HG03196 (cell line): ENCODE measurements around the gene SLC18A2.

Source experiments
- ATAC-seq: cut with Tn5 transposase; IDR thresholded peaks from one replicate; pipeline ENCODE4 v1.9.1; 2021; ENCODE audit not compliant: unreplicated experiment

Gene SLC18A2

DNA sequence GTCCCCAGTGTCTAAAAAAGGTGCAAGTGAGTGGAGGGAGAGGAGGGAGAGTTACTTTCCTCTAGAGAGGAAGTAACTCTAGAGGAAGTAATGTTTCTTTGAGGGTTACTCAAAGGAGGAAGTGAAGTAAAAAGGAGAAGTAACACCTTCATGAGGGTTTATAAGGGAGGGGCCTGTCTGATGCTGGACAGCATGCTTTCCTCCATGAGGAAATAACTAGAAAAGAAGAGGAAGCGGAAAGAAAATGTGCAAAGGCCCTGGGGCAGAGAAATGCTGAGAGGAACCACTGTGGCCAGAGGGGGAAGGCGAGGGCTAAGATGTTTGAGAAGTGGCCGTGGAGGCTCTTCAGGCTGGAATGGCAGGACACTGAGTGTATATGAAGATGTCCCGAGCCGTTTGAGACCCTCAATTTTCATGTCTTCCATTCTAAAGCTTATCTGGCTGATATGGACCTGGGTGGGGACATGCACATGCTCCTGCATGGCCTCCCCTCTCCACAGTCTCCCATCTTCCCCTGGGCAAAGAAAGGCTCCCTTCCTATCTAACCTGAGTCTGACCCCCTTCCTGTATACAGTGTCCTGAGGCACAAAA lies 3.4 kb upstream of the SLC18A2 start:
- no peak for ATAC-seq

DNA sequence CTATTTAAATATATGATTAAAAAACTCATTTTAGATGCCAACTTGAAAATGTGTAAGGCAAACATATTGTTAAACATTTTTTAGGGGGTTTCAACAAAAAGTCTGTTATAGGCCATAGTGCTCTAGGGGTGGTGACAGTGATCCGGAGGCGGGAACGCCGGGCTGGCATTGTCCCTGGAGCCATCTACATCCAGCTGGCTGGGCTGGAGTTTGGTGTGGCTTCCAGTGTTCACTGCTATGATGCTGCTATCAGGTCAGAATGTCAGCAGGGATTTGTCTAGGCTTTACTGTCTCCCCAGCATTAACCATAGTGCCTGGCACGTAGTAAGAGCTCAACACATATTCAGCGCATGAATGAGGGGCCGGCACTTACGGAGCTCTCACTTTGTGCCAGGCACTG lies 1.9 kb upstream of the SLC18A2 start:
- ATAC-seq: no peak

DNA sequence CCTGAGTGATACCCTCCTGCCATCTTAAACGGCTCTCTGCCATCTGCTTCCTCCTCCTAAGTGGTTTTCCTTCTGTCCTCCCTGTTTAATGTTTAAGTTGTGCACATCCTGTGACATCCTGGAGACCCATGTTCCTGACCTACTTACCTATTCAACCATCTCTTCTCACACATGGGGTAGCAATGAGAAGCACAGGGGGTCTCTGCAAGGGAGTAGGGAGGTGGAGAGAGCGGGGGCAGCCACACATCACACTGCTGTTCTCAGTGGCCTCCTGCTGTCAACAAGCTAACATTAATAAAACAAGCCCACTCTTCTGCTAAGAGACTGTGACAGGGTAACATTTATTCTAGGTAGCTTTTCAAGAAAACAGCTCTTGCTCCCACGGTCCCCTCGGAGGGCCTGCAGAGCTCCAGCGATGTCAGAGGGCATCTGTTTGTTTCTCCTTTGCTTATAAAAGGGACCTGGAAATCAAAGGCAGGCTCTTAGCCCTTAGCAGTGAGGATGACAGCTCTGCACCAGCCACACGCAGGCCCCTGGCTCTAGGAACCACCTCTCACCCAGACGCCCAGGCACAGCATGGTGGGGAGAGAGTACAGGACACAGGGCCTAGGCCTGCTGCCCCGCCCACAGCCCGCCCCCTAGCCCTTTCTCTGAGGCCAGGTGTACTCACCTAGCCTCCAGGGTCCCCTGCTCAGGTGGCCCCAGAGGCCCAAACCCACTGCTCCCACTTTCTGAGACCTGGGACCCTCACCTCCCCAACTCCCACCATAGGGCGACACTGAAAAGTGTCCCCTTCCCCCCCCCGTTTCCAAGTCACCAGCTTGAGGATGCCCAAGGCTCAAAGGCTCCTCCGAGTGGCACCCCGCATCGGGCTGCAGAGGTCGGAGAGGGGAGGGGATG lies 943 bp upstream of the SLC18A2 start:
- no peak for ATAC-seq

DNA sequence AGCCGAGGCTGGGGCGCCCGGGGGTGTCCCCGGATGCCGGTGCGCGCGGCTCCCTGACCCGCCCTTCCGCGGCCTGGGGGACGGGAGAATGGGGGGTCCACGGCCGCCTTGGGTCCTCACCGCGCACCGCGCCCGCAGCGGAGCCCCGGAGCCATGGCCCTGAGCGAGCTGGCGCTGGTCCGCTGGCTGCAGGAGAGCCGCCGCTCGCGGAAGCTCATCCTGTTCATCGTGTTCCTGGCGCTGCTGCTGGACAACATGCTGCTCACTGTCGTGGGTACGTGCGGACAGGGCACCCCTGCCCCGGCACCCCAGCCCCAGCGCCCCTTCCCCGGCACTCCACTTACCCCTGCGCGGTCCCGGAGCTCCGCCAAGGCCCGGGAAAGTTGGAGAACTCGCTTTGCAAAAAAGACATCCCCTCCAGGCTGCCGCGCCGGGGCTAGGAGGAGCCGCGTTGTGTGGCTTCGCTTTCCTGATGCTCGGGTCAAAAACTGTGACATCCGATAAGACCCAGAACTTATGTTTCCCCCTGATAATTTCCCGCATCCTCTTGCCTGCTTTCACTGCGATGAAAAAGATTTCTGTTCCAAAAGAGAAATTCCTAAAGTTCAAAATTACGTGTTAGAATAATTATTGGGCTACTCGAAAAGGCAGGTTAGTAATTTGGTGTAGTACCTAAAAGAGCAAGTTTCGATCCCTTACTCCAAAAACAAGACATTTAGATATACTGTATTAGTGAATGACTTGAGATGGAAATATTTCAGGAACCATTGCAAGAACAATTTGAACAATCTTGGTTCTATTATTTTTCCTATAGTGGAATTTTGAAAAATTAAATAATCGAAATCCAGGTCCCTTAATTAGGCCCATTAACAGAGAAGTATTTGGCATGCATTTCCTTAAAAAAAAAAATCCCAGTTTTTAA lies 888 bp downstream of the SLC18A2 start:
- ATAC-seq: no peak

DNA sequence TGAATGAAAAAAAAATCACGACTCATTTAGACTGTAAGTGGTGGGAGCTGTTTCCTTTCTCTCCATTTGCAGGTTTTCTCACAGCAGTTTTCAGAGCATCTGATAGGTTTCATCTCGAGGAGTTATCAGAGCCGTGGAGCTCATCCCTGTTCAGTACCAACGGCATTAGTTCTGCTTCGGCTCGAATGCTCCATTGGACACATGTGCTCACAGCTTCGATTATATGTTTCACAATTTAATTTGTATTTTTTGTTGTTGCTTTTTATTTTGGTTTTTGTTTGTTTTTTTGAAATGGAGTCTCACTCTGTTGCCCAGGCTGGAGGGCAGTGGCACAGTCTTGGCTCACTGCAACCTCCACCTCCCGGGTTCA lies 1.5 kb downstream of the SLC18A2 start:
- no peak for ATAC-seq

DNA sequence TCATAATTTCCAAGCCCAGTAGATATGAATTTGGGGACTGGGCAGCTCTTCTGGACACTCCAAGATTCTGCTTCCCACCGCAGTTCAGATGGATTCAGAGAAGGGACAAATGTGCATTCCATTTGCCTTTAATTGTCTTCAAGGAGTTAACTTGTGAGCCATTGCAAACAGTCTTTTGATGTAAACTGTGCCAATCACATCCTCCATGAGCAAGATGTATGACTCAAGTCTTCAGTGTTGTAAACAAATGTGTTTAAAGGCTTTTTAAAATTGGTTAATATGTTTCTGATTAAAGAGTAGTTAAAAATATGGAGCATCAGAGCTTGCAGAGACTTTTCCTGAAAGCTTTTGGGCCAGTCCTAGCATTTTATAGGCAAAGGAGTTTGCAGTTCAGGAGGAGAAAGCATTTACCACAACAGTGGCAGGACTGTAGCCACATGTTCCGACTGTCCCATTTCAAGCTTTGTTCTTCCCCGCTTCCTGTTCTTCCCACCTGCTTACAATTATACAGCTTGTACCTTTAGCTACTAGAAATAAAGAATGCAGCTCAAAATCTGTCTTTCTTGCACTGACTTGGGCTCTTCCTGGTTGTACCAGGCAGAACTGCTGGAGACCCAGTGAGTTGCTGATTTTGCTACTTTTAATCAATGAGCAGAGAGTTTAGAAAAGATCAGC lies 6.2 kb downstream of the SLC18A2 start:
- no peak for ATAC-seq

DNA sequence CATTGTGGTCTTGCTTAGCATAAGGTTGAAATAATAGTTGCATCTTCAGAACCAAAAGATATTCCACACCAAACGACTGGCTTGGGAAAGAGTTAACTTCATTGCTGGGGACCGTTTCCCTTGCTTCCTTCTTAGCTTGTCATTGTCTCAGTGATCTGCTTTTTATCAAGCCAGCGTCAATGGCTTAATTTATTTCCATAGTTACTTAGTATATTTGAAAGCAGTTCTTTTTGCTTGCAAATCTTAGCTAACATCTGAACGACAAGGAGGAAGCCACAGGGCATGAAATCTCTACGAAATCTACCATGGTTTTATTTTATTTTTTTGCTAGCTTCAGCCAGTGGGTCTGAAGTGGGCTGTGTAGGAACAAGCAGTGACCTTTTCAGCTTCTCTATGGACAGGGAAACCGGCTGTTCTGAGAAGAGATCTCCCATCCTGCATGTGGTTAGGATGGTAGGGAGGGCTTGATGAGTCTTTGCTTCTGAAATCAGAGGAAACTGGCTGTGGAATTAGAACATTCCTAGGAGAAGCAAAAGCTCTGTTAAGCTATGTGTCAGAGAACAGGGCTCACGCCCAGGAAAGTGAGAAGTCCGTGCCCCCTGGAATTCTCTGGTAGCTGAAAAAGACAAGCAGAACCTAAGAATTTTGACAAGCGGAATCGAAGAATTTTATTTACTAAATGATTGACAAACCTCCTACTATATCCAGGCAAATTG lies 8.0 kb downstream of the SLC18A2 start:
- no peak for ATAC-seq

DNA sequence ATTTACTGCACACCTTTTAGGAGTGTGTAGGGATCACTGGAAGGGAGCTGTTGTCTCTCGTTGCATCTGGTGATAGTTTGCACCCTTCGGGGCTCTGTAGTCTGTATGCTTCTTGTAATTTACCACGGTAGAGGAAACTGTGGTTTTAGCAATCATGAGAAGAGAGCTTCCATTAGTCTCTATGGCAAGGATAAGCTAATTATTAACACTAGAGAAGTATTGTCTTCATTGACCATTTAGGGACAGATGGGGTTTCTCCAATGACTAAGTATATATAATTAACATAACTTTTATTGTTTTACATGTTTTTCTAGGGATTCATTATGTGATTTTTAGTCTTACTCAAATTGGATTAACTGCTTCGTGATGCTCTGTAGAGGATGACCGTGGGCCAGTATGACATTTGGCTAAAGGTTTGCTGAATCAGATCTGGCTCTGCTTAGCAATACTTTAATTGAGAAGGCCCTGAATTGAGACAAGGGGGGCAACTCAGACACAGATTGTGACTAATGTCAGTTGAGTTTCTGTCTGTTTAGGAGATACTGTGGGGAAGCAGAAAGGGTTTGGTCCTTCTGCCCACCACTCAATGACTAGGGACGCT lies 8.7 kb downstream of the SLC18A2 start:
- ATAC-seq: peak; percentile 62

DNA sequence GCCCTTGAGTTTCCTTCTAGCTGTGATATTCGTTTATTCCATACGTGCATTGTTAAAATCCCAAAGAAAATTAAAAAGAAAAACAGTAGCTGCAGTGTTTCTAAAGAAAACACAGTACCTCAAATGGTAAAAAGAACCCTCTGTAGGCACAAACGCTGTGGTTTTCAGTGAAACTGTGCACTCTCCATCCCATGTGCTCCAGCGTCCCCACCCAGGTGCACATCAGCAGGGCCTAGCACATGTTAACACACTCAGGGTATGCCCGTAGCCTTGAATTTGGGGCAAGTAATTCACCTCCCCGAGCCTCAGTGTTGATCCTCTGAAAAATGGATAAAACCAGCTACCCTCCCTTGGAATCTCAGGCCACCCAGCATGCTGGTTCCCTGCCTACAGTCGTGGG lies 9.5 kb downstream of the SLC18A2 start:
- no peak for ATAC-seq

DNA sequence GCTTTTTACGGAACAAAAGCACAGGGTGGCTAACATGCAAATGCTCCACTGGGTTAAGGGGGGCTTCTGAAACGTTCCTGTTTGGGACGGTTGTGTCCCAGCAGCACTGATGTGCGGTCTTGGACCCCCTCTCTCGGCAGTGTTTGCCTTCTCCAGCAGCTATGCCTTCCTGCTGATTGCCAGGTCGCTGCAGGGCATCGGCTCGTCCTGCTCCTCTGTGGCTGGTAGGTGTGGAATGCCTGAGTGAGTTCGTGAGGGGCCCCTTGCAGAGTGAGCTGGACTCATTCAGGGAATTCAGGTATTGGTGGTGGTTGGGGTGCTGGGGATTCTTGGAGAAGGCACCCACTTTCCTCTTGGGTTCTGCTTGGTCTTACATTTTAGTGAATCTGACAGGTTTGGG lies 13.0 kb downstream of the SLC18A2 start:
- no peak for ATAC-seq

DNA sequence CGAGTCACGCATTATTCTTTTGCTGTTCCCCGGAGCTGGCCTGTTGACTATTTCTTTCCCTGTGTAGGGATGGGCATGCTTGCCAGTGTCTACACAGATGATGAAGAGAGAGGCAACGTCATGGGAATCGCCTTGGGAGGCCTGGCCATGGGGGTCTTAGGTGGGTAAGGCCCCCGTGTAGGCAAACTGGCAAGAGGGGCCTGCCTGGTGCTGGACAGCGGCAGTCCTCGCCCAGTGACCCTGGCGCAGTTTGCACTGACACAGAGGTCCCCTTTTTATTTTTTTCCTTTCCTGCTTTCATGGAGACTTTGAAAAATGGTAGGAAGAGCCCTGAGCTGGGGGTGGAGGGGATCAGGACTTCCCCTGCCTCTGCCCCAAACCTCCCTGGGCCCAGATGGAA lies 13.4 kb downstream of the SLC18A2 start:
- no peak for ATAC-seq

DNA sequence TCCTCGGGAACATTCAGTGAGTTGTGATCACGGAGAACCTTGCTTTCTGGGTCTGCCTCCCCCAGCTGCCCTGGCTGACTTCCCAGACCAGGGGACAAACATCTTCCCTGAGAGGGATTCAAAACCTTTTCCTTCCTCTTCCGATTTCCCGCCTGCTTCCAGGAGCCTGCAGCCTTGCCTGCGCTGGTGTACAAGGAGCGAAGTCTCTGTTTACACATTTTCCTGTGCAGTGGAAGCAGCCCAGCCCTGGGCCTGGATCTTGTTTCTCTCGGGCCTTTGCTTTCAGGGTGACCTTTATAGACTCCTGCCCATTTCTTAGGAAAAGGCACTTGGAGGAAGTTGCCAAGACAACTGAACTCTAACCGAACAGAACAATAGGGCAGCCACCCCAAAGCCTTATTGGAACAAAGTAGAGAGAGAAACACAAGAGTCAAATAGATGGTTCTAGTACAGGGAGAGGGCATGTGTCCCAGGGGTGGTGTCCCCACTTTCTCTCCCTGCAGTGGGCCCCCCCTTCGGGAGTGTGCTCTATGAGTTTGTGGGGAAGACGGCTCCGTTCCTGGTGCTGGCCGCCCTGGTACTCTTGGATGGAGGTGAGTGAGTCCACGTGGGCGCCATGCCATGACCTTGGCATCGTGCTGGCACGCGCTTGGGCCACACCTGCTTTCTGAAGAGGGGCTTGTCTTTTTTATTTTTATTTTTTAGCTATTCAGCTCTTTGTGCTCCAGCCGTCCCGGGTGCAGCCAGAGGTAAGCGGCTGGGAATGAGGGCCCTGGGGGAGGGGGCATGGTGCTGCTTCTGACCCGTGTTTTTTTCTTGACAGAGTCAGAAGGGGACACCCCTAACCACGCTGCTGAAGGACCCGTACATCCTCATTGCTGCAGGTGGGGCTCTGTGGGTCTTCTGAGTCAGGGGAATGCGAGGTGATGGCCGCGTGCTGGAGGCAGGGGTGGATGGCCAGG lies 14.1 kb downstream of the SLC18A2 start:
- ATAC-seq: no peak

DNA sequence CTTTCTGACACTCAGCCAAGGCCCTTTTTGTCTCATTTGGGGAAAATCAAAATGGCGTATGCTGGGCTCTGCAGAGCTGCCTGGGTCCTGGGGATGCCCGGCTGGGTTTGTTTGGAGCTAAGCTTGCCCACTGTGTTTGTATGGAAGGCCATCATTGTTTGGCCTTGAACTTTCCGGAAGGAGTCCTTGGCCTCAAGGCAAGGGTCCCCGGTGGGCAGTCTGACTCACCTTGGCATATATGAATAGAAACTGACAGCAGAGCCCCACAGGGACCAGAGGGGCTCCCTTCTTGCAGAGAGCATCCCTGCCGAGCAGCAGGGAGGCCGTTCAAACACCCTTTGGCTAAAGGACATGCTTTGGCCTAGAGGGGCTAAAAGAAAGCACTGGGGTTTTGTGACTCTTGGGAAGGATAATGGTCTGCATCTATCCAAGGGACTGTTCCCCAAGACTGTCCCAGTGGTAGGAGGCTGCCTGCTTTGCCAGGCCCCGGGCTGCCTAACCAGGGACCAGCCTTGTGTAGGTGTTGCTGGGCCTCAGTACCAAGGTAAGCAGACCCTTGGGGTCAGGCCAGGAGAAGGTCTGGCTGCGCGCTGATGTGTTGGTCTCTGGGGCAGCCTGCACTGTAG lies 15.0 kb downstream of the SLC18A2 start:
- ATAC-seq: no peak

DNA sequence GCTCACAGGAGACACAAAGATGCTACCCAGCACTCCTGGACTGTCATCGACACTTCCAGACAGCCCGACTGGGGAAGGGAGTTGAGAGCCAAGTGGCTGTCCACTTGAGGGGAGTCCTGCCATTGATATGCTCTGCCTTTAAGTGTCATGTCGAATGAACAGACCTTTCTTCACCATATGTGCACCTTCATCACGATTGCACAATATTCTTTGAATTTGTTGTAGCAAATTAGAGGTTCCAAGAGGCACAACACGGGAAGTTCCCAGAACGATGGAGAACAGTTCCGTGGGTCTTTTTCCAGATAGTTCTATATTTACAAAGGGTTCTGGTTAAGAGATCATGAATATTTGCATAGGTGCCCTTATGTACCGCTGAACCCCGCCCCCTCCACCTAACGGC lies 16.0 kb downstream of the SLC18A2 start:
- ATAC-seq: no peak

DNA sequence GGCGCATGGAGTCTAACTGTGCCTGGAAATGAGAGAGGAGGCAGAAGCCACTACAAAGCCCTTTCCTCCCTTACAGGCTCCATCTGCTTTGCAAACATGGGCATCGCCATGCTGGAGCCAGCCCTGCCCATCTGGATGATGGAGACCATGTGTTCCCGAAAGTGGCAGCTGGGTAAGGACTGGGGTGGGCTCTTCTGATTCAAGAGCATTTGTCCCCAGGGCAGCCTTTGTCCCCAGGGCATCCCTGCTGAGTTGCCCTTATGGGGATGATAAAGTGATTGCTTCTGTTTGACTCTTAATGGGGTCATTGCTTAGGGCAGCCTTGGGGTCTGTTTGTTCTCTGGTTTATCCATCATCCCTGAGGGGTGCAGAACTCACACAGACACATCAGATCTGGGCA lies 16.8 kb downstream of the SLC18A2 start:
- ATAC-seq: no peak

DNA sequence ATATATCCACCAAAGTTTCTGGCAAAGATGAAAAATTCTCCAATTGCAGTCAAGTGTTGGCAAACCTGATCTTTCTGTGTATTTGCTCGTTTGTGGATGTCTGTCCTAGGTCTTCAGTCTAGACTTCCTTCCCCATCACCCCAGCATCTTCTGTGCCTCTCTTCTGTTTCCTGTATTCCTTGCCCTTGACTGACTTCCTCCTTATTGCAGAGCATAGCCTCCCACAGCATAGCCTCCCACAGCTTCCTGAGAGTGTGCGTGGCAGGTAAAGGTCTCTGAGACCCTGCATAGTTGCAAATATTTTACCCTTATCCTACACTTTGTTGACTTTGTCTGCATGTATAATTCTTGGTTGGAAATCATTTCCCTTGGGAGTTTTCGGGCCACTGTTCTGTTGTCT lies 18.4 kb downstream of the SLC18A2 start:
- no peak for ATAC-seq

DNA sequence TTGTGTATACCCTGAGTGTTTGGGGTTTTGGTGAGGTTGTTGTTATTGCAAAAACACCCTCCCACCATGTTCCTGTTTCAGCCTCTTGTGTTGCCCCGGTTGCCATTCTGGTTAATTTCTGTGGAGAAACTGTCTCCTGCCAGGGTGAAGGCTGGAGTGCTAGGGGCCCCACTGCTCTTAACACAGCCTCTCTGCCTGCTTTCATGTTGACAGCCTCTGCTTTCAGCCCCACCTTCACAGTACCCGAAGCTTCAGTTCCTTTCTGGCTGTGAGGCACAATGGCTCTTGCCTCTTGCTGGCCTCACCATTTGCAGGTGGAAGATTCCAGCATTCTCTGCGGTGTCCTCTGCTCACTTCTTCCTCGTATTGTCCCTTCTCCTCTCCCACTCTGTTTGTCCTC lies 19.2 kb downstream of the SLC18A2 start:
- no peak for ATAC-seq

DNA sequence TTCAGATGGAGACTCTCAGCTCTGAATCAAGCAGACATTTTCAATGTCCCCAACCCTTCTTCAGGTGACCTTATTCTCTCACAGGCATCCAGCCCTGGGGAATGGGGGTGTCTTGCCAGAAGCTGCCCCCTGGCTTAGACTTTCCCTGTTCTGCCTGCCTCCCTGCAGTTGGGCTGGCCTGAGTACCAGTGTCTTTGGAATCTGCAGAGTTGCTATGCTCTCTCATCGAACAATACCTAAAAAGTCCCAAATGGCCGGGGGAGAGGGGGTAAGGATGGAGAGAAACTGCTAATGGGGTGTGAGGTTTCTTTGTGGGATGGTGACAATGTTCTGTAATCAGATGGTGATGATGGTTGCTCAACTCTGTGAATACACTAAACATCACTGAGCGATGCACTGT lies 20.6 kb downstream of the SLC18A2 start:
- no peak for ATAC-seq
